ENCODE data around the gene PLK1. TPM values are rescaled to one million over a fixed set of nuclear protein-coding genes. Genes with fewer than 3 reads are reported as not detected.
A peak's percentile ranks its signal among the peaks of the same experiment; 100 is the strongest.
"Not testable (repeated sequence)": the region's sequence is repeated elsewhere in the genome, so short reads cannot be mapped to it uniquely, and the experiment has no call there.

Gene PLK1
- total RNA-seq = 45.7 and 51.7 TPM in 2 replicates

DNA sequence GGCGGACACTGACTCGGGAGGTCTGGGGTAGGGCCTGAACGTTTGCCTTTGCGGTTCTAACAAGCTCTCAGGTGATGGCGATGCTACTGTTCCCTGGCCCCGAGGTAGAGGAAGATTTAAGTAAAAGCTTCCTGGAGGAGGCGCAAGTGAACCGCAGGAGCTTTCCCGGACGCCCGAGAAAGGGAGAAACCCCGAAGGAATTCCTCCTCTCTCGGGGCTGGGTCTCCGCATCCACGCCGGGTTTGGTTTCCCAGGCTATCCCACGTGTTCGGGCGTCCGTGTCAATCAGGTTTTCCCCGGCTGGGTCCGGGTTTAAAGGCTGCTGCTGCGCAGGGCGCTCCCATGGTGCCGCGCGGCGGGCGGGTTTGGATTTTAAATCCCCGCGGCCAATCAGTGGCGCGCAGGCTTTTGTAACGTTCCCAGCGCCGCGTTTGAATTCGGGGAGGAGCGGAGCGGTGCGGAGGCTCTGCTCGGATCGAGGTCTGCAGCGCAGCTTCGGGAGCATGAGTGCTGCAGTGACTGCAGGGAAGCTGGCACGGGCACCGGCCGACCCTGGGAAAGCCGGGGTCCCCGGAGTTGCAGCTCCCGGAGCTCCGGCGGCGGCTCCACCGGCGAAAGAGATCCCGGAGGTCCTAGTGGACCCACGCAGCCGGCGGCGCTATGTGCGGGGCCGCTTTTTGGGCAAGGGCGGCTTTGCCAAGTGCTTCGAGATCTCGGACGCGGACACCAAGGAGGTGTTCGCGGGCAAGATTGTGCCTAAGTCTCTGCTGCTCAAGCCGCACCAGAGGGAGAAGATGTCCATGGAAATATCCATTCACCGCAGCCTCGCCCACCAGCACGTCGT lies at the start of gene PLK1:
PLK1 (plus strand) TSS at position 460 of the 844 bp plus-strand sequence; CDS start at position 504, 44 bp downstream.
- peak within 1 kb of the TSS; percentile 85 for H3K27ac Mint-ChIP-seq
- no peaks in the 10 kb centered on the region for H3K9me3 Mint-ChIP-seq
- H3K4me1 Mint-ChIP-seq = peaks cover 36% of the 10 kb centered on the region
- peaks cover 31% of the 10 kb centered on the region for H3K36me3 Mint-ChIP-seq (ENCODE audit: low read depth)
- peak within 1 kb of the TSS; percentile 92 for H3K4me3 Mint-ChIP-seq
- no peaks in the 10 kb centered on the region for H3K27me3 Mint-ChIP-seq
- DNase-seq = peak; percentile 96
- intact Hi-C loops (cut with micrococcal nuclease) = loop anchor here (1.0 to 2.0 kb wide), 2 partner anchors 38 to 121 kb away; partner anchors contain the start of genes DCTN5, EARS2, PALB2 and UBFD1

DNA sequence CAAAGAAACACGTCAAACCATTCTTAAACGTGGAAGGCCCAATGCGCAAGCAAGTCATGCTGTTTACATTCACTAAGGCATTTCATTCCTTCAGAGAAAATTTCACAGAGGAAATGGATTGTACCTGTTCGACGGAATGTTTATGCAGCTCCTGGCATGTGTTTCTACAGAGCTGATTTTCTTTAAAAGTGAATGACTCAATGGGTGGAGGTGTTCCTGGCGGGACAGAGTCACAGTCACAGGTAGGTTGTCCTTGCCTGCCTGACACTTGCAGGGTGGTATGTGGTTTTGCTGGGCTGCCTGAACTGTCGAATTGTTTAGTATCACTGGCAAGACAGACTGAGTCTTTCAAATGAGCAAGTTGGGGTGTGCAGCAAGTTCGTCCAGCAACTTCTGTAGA lies 49.2 kb upstream of the PLK1 start:
- Mint-ChIP-seq H3K9me3 (no peaks in the 10 kb centered on the region), H3K27me3 (no peaks in the 10 kb centered on the region), H3K4me3 (no peak overlapping the region), H3K36me3 (ENCODE audit: low read depth) (peaks cover 47% of the 10 kb centered on the region), H3K27ac (no peak overlapping the region), H3K4me1 (peaks cover 21% of the 10 kb centered on the region)
- intact Hi-C loops (cut with micrococcal nuclease) = no loop called here
- no peak for DNase-seq

DNA sequence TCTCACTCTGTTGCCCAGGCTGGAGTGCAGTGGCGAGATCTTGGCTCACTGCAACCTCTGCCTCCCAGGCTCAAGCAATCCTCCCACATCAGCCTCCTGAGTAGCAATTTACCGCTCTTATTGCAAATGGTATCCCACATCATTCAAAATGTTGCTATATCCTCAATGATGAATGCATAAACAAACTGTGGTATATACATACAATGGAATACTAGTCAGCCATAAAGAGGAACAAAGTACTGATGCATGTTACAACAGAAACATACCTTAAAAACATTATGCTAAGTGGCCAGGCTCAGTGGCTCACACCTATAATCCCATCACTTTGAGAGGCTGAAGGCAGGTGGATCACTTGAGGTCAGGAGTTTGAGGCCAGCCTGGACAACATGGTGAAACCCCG lies 46.8 kb upstream of the PLK1 start:
- peaks cover 52% of the 10 kb centered on the region for H3K36me3 Mint-ChIP-seq (ENCODE audit: low read depth)
- intact Hi-C loops (cut with micrococcal nuclease); H3K27me3 Mint-ChIP-seq; H3K9me3 Mint-ChIP-seq; H3K4me3 Mint-ChIP-seq; H3K27ac Mint-ChIP-seq; DNase-seq: not testable (repeated sequence)
- H3K4me1 Mint-ChIP-seq = peaks cover 23% of the 10 kb centered on the region

- DNase-seq = no peak
- no peaks in the 10 kb centered on the region for H3K27me3 Mint-ChIP-seq
- peaks cover 25% of the 10 kb centered on the region for H3K4me1 Mint-ChIP-seq
- peaks cover 47% of the 10 kb centered on the region for H3K36me3 Mint-ChIP-seq (ENCODE audit: low read depth)
- intact Hi-C loops (cut with micrococcal nuclease) = no loop called here
- no peak overlapping the region for H3K27ac Mint-ChIP-seq
- no peaks in the 10 kb centered on the region for H3K9me3 Mint-ChIP-seq
- no peak overlapping the region for H3K4me3 Mint-ChIP-seq
Observed at GRCh38 chr16:23634461-23635036, 44.1 kb upstream of the PLK1 start.

DNA sequence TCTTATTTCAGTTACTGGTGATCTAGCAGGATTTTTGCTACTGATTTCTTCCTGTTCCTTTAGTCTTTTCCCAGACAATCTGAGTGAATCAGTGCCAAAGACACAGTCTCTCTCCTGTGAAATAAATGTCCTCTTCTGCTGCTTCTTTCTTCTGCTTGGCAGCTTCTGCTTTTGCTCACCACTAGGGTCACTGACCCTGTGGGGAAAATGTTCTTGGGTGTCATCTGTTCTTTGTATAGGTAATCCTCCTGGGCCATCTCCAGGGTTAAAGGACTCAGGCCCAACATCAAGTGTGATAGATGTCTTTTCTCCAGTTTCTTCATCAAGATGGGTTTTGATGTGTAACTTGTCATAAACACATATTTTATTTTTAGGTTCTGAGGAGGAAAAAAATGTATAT lies 42.7 kb upstream of the PLK1 start:
- H3K36me3 Mint-ChIP-seq (ENCODE audit: low read depth) = peaks cover 40% of the 10 kb centered on the region
- no peak for DNase-seq
- peaks cover 29% of the 10 kb centered on the region for H3K4me1 Mint-ChIP-seq
- H3K4me3 Mint-ChIP-seq = no peak overlapping the region
- intact Hi-C loops (cut with micrococcal nuclease) = no loop called here
- H3K9me3 Mint-ChIP-seq = no peaks in the 10 kb centered on the region
- peak overlapping the region; percentile 72 for H3K27ac Mint-ChIP-seq
- H3K27me3 Mint-ChIP-seq = no peaks in the 10 kb centered on the region

GRCh38 chr16:23640615-23640930 lies 38.1 kb upstream of the PLK1 start:
- Mint-ChIP-seq H3K36me3 (ENCODE audit: low read depth) (peaks cover 39% of the 10 kb centered on the region), H3K4me3 (peak overlapping the region; percentile 97), H3K27me3 (no peaks in the 10 kb centered on the region), H3K27ac (peak overlapping the region; percentile 93), H3K4me1 (peaks cover 30% of the 10 kb centered on the region), H3K9me3 (no peaks in the 10 kb centered on the region)
- no peak for DNase-seq
- intact Hi-C loops (cut with micrococcal nuclease) = loop anchor here (2.0 kb wide), 1 partner anchor 38 kb away; the partner anchor contains the start of gene PLK1

GRCh38 chr16:23640931-23641765 lies 37.5 kb upstream of the PLK1 start, which contains the start of the genes DCTN5 and PALB2:
Gene DCTN5 (plus strand): TSS chr16:23641466. CDS start chr16:23641543, 77 bp downstream.
Gene PALB2 (minus strand): TSS chr16:23641310. CDS start chr16:23641157, 153 bp downstream.
- Mint-ChIP-seq H3K27ac (peak within 1 kb of the TSS; percentile 93), H3K27me3 (no peaks in the 10 kb centered on the region), H3K9me3 (no peaks in the 10 kb centered on the region), H3K4me3 (peak within 1 kb of the TSS; percentile 97), H3K36me3 (ENCODE audit: low read depth) (peaks cover 39% of the 10 kb centered on the region), H3K4me1 (peaks cover 32% of the 10 kb centered on the region)
- intact Hi-C loops (cut with micrococcal nuclease) = loop anchor here (1.0 to 2.0 kb wide), 4 partner anchors 29 to 84 kb away; partner anchors contain the start of genes EARS2, NDUFAB1, PLK1 and UBFD1
- DNase-seq = peak; percentile 97

- H3K4me3 Mint-ChIP-seq = peak overlapping the region; percentile 97
- intact Hi-C loops (cut with micrococcal nuclease) = no loop called here
- peak overlapping the region; percentile 93 for H3K27ac Mint-ChIP-seq
- H3K9me3 Mint-ChIP-seq = no peaks in the 10 kb centered on the region
- H3K4me1 Mint-ChIP-seq = peaks cover 36% of the 10 kb centered on the region
- H3K27me3 Mint-ChIP-seq = no peaks in the 10 kb centered on the region
- DNase-seq = no peak
- H3K36me3 Mint-ChIP-seq (ENCODE audit: low read depth) = peaks cover 47% of the 10 kb centered on the region
Observed at GRCh38 chr16:23642246-23642774, 36.4 kb upstream of the PLK1 start.

DNA sequence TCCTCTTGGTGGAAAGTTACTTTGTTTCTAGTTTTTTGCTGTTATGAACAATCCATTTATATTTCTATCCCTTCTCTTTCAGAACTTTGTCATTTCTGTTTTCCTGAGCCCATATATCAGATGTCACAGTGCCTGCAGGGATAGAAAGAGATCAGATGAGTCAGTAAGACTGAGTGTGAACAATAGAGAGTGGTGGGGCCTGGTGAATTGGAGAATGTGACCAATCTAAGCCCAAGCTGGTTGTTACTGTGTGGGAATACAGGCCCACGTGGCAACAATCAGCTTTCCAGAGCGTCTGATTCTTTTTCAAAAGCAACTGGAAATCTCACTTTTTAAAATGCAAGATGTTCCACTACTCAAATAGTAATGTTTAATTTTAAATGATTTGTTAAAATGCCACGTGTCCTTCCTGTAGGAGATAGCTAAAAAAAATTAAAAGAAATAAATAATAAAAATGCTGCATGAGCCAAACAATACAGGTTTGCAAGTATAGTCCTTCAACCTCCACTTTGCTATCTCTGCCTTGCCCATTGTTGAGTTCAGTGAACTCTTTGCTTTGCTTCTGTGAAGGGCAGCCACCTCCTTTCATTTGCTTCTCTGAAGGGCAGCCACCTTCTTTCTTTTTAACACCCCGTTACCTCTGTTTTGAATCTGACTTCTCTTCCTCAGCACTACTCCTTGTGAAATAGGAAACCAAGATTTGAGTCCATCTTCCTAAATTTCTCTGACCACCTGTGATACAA lies 27.8 kb upstream of the PLK1 start:
- Mint-ChIP-seq H3K4me1 (peaks cover 38% of the 10 kb centered on the region), H3K36me3 (ENCODE audit: low read depth) (peaks cover 62% of the 10 kb centered on the region), H3K27ac (peak overlapping the region; percentile 31), H3K4me3 (no peak overlapping the region), H3K27me3 (no peaks in the 10 kb centered on the region), H3K9me3 (no peaks in the 10 kb centered on the region)
- intact Hi-C loops (cut with micrococcal nuclease) = no loop called here
- DNase-seq = no peak

DNA sequence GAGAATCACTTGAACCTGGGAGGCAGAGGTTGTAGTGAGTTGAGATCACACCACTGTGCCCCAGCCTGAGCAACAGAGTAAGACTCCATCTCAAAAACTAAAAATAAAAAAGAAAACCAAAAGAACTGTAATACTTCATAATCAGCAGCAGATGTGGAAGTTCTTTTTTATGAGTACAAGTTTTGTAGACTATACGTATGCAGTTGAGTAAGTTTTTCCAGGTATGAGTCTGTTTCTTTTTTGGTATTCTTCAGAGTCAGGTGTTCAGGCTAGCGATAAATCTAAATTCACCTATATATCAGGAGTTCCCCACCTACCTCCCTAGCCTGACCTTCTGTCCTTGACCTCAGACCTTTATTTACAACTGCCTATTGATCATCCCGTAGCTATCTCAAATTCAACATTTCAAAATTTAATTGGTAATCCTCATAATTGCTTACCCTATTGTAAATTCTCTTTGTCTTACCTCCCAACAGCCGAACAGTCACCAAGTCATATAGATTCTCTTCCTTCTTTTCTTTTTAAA lies 26.7 kb upstream of the PLK1 start:
- H3K4me3 Mint-ChIP-seq = no peak overlapping the region
- intact Hi-C loops (cut with micrococcal nuclease) = no loop called here
- H3K36me3 Mint-ChIP-seq (ENCODE audit: low read depth) = peaks cover 53% of the 10 kb centered on the region
- no peaks in the 10 kb centered on the region for H3K9me3 Mint-ChIP-seq
- no peak for DNase-seq
- H3K27ac Mint-ChIP-seq = peak overlapping the region; percentile 39
- H3K27me3 Mint-ChIP-seq = no peaks in the 10 kb centered on the region
- peaks cover 30% of the 10 kb centered on the region for H3K4me1 Mint-ChIP-seq

- peaks cover 2% of the 10 kb centered on the region for H3K4me1 Mint-ChIP-seq
- H3K27me3 Mint-ChIP-seq = no peaks in the 10 kb centered on the region
- intact Hi-C loops (cut with micrococcal nuclease) = no loop called here
- H3K4me3 Mint-ChIP-seq = no peak overlapping the region
- no peak overlapping the region for H3K27ac Mint-ChIP-seq
- peaks cover 89% of the 10 kb centered on the region for H3K36me3 Mint-ChIP-seq (ENCODE audit: low read depth)
- H3K9me3 Mint-ChIP-seq = no peaks in the 10 kb centered on the region
- no peak for DNase-seq
Observed at GRCh38 chr16:23663918-23664317, 14.8 kb upstream of the PLK1 start.

DNA sequence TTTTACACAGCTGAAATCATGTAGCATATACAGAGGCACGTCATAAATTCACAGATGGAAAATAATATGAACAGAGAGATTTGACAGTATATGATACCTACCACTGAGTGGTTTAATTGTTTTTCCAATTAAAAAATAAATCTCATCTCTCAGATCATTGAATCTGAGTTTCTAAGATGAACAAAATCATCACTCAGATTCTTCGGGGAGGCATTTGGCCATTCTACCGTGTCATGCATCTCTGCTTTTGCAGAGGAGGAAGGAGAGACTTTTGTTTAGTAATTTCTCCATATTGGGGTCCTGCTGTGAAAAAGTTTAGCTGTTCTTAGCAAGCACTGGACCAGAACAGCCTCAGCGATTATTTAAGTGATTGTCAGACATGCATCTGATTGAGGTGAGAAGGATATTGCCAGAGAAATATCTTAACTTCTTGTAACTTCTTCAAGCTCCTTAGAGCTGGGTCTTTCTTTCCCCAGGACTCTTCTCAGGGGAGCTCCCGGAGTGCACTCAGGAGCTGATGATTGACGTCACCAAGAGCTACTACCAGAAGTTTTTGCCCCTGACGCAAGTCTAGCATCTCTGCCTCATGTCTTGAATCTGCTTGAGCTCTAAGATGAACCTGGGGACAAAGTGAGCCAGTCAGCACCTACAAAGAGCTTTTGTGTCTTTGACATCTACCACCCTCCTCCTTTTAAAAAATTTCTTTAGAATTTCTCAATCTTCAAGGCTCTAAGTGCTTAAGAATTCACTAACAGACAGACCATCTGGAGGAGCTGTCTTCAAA lies 11.9 kb upstream of the PLK1 start:
- Mint-ChIP-seq H3K36me3 (ENCODE audit: low read depth) (peaks cover 88% of the 10 kb centered on the region), H3K4me1 (peaks cover 20% of the 10 kb centered on the region)

More for the DNA sequence above, 11.9 kb upstream of the PLK1 start:
- DNase-seq = no peak
- no peak overlapping the region for H3K27ac Mint-ChIP-seq
- H3K9me3 Mint-ChIP-seq = no peaks in the 10 kb centered on the region
- H3K27me3 Mint-ChIP-seq = no peaks in the 10 kb centered on the region
- intact Hi-C loops (cut with micrococcal nuclease) = no loop called here
- H3K4me3 Mint-ChIP-seq = no peak overlapping the region

All from activated CD4-positive, alpha-beta T cell treated with anti-CD3 and anti-CD28 coated beads, Interleukin-2, amount 10 ng/mL, durations not matched to agents 24 days and 14 days (primary cell).